Fibroblast of mammary gland (primary cell): Measurements from ENCODE around the gene AXDND1.

Source experiments
- DNase-seq: peaks from one replicate; pipeline ENCODE4 v3.0.0-alpha.2; 2010; ENCODE audit warnings: low read depth
- H3K4me3 ChIP-seq: 2 replicates; pipeline ENCODE4 v1.5.1; 2011; ENCODE audit warnings: low read depth, mild to moderate bottlenecking, low read length, moderate library complexity; ENCODE audit not compliant: control insufficient read depth
- TF ChIP-seq, protein P1 (sequence below): conservative IDR thresholded peaks from 2 replicates; pipeline ENCODE4 v1.5.1; 2011; ENCODE audit warnings: low read depth, low read length, inconsistent platforms; ENCODE audit not compliant: control insufficient read depth, insufficient read depth

The AXDND1 gene

DNA sequence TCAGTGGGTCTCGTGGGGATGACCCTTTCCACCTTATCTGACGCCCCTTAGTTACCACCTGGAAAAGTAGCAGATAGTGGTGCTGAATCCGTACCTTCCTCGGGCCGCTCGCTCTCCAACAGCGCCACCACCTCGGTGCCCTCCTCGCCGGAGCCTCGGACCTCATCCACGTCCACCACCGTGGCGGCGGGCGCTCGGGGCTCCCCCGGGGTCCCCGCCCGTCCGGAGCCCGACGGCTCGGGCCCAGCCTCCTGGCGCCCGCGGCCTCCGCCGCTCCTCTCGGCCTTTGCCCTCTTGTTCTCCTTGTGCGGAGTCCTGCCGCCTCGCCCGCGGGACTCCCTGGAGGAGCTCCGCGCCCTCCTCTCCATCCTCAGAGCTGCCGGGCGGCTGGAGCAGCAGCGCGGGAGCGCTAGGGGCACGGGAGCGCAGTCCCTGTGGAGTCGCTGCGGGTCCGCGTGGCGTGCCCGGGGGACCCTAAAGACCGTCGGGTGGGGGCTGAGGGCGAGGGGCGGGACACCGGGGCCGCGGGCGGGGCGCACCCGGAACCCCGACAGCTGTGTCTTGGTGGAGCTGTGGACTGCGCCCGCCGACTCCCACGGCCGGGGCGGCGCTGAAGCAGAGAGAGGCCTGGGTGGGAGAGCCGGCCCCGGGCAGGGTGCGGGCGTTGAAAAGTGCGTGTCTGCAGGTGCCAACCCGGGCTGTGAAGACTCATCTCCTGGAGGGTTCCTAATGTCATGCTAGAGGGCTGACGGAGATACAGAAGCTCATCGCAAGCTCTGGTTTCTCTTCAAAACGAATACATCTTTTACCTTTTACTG is 209.9 kb downstream of the AXDND1 start, which contains the start of gene NPHS2:
NPHS2 (minus strand) TSS at position 452 of the 818 bp plus-strand sequence; CDS start at position 368, 84 bp downstream.
- no peak for DNase-seq
- H3K4me3 ChIP-seq: no peak within 1 kb of the TSS
- TF ChIP-seq, protein P1, sequence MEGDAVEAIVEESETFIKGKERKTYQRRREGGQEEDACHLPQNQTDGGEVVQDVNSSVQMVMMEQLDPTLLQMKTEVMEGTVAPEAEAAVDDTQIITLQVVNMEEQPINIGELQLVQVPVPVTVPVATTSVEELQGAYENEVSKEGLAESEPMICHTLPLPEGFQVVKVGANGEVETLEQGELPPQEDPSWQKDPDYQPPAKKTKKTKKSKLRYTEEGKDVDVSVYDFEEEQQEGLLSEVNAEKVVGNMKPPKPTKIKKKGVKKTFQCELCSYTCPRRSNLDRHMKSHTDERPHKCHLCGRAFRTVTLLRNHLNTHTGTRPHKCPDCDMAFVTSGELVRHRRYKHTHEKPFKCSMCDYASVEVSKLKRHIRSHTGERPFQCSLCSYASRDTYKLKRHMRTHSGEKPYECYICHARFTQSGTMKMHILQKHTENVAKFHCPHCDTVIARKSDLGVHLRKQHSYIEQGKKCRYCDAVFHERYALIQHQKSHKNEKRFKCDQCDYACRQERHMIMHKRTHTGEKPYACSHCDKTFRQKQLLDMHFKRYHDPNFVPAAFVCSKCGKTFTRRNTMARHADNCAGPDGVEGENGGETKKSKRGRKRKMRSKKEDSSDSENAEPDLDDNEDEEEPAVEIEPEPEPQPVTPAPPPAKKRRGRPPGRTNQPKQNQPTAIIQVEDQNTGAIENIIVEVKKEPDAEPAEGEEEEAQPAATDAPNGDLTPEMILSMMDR: no peak

DNA sequence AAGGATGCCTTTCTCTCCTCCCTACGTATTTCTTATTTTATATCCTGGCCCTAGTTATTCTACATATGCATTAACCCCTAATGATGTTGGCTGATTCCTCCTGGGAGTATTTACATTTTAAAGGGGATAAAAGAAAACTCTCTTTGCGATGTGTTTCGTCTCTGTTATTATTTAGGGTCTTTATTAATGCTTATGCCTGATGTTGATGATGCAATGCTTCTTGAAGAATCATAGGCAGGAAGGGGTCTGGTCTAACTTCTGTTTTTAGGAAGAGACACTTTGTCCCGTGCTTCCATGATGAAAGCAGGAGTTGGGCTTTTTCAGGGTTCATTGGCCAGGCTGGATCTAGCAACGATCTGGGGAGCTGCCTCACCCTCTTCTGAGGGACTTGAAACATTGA is 210.7 kb downstream of the AXDND1 start:
- no peak for DNase-seq
- TF ChIP-seq, protein P1: no peak
- no peak overlapping the region for H3K4me3 ChIP-seq

DNA sequence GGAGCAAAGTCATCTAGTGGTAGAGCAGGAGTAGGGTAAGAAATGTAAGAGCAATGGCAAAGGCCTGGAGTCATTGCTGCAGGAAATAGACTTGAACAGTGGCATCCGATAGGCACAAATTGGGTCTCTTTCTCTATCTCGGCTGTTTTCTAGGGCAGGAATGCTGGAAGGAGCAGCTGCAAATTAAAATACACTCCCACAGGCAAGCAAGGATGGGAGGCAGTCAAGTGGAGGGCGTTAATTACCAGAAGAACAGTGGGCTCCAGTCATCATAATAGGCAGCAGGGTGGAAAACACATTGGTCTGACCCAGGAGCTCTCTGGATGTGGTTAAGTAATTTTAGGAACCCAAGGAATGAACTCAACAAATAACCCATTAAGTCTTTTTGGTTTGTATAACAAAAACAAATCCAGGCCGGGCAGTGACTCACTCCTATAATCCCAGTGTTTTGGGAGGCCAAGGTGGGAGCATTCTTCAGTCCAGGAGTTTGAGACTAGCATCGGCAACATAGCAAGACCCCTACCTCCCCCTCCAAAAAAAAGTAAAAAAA is 218.1 kb downstream of the AXDND1 start:
- DNase-seq: no peak
- H3K4me3 ChIP-seq: no peak overlapping the region
- TF ChIP-seq, protein P1: no peak

DNA sequence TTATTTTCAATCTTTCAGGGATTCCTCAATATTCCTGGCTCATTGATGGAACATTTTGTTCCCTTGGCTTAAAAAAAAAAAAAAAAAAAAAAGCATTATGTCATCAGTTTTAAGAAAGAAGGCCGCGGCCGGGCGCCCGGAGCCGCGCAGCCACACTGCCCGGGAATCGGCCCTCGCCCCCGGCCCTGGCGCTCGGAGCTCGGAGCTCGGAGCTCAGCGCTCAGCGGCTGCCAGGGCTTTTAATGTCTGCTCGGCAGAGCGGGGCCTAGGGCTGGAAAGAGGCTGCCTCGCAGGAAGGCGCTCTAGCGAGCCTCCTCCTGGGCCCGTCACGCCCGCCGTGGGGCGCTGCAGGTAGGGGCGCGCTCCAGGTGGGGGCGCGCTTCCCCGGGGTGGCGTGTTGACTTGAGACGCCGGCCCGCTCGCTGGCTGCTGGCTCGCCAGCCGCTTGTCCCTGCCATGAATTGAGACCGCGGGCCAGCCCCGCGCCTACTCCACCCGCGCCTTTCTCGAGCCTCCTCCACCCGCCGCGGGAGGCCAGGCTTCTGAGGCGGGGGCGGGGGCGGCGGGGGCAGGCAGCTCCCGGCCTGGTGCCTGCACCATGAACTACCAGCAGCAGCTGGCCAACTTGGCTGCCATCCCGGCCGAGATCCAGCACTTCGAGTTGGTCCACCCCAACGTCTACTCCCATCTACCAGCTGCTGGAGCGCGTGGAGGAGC is 220.5 kb downstream of the AXDND1 start:
- H3K4me3 ChIP-seq: peak overlapping the region; percentile 7
- TF ChIP-seq, protein P1: no peak
- peak; percentile 21 for DNase-seq

DNA sequence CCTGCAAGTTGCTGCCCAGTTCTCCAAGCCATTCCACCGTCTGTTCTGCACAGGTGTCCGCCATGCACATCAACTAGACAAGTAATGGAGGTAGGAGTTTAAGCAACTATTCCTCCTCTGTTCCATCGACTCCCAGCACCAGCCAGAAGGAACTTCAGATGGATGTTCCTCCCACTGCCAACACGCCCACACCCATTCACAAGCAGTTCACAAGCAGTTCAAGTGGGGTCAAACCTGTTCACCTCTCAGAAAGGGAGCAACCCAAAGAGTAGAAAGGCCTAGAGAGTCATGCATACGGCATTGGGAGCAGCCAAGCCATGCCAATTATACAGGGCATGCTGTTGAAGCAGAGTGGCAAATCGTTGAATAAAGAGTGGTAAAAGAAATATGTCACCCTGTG is 221.6 kb downstream of the AXDND1 start:
- H3K4me3 ChIP-seq: no peak overlapping the region
- DNase-seq: no peak
- TF ChIP-seq, protein P1: no peak

DNA sequence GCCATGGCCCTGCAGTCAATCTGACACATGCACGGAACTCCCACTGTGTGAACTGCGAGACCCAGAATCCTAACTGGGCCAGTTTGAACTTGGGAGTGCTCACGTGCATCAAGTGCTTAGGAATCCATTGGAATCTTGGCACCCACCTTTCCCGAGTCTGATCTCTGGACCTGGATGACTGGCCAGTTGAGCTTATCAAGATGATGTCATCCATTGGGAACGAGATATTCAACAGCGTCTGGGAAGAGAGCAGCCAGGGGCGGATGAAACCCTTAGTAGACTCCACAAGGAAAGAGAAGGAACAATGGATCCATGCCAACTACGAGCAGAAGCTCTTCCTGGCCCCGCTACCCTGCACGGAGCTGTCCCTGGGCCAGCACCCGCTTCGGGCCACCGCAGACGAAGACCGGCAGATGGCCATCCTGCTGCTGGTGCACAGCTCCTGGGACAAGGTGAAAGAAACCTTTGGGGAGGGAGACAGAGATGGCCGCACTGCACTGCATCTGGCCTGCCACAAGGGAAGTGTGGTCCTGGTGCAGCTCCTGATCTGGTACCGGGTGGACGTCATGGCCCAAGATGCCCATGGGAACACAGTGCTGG is 222.8 kb downstream of the AXDND1 start:
- TF ChIP-seq, protein P1: no peak
- no peak overlapping the region for H3K4me3 ChIP-seq
- no peak for DNase-seq
